GM15510 (cell line): ENCODE data around the gene TNFRSF8.

Experiments
- POLR2A ChIP-seq: IDR thresholded peaks from 3 replicates; pipeline ENCODE4 v1.6.1; 2011; ENCODE audit warnings: borderline replicate concordance; ENCODE audit not compliant: insufficient read length; ENCODE audit errors: extremely low read depth

Gene TNFRSF8

DNA sequence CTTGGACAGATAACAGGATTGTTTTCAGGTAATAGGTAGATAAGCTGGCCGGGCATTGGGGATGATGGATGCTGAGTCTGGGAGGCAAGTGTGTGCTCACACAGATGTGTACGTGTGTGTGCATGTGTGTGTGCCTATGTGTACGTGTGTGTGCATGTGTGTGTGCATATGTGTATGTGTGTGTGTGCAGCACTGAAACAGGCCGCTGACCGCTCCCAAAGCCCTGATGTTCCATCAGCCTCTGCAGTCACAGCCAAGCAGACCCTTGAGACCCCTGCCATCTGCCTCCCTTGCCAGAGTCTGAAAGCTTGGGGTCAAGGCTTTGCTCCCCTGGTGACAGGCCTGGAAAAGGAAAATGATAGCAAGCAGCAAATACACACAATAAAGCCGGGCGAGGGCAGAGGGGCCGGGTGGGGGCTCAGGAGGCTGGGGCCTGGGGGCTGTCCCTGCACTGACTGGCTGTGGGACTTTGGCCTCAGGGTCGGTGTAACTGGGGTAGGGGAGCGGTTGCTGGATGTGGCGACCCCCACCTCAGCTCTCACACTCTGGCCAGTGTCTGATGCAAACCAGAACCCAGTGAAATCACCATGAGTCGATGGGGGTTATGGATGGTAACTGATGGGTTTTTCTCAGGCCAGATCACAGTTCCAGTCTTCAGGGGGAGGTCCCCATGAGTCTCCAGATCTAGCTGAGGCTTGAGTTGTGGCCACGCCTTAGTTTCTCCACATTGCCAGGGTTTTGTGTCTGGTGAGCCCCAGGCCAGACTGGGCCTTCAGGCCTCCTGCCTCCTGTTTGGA lies 9.2 kb upstream of the TNFRSF8 start:
- peak; percentile 20 for TF ChIP-seq POLR2A

GRCh38 chr1:12055259-12055658 lies 7.8 kb upstream of the TNFRSF8 start:
- TF ChIP-seq POLR2A: no peak

GRCh38 chr1:12056331-12056841 lies 6.7 kb upstream of the TNFRSF8 start:
- TF ChIP-seq POLR2A: no peak

- no peak for TF ChIP-seq POLR2A
Observed at GRCh38 chr1:12057382-12057781, 5.7 kb upstream of the TNFRSF8 start.

- TF ChIP-seq POLR2A: no peak
Observed at GRCh38 chr1:12057940-12058687, 5.0 kb upstream of the TNFRSF8 start.

DNA sequence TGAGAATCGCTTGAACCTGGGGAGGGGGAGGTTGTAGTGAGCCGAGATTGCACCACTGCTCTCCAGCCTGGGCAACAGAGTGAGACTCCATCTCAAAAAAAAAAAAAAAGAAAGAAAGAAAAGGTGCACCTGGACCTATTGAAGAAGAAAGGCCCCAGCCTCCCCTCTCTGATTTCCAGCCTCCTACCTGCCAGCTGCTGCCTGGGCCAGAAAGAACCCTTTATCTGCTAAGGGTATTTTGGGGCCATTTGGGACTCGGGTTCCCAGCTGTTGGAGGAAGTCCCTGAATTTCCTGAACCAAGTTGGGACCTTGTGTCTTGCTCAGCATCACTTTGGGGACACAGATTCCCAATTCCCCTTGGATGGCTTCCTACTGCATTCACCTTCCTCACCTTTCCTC lies 3.9 kb upstream of the TNFRSF8 start:
- no peak for TF ChIP-seq POLR2A

DNA sequence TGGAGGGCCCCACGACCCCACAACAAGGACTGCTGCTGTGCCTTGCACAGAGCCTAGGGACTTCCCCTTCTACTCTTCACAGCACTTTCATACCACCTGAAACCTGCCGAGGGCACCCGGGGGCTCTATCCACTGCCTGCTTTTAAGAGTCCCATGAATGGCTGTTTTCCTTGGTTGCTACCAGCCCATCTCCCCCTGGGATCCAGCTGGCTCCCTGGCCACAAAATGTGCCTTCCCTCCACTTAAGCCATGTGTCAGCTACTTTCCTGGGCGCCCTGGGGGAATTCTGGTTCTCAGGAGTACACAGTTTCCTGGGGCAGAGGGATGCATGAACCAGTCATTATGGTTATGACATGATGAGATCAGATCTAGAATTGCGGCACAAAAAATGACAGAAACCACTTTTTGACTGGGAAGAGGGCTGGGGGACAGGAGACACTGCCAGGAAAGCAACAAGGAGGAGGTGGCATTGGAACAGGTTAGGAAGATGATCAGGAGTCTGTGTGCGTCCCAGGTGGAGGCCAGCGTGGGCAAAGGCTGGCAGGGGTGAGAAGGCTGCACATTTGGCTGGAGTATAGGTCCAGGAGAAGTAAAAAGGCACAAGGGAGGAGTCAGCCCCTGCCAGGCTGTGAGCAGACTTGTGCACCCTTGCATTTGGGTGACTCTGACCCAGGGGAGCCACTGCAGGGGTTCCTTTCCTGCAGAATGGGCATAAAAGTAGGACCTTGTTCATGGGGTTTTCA lies 3.2 kb upstream of the TNFRSF8 start:
- TF ChIP-seq POLR2A: no peak

GRCh38 chr1:12060500-12060899 lies 2.6 kb upstream of the TNFRSF8 start:
- no peak for TF ChIP-seq POLR2A

- TF ChIP-seq POLR2A: no peak
Observed at GRCh38 chr1:12064073-12064969, 1.2 kb downstream of the TNFRSF8 start.

DNA sequence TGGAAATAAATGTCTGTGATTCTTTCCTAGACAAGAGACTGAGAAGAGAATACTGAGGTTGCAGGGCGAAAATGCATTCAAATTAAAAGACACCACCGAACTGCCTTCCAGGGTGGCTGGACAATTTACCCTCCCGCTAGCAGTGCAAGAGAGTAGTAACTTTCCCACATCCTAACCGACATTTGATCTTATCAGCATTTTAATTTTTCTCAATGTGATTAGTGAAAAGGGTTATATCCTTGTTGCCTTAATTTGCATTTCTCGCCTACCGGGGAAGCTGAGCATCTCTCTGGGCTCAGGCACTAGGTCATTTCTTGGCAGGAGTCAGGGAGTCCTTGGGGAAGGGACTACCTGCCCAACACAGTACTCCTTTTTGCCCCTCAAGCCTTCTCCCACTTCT lies 2.8 kb downstream of the TNFRSF8 start:
- peak; percentile 15 for TF ChIP-seq POLR2A

DNA sequence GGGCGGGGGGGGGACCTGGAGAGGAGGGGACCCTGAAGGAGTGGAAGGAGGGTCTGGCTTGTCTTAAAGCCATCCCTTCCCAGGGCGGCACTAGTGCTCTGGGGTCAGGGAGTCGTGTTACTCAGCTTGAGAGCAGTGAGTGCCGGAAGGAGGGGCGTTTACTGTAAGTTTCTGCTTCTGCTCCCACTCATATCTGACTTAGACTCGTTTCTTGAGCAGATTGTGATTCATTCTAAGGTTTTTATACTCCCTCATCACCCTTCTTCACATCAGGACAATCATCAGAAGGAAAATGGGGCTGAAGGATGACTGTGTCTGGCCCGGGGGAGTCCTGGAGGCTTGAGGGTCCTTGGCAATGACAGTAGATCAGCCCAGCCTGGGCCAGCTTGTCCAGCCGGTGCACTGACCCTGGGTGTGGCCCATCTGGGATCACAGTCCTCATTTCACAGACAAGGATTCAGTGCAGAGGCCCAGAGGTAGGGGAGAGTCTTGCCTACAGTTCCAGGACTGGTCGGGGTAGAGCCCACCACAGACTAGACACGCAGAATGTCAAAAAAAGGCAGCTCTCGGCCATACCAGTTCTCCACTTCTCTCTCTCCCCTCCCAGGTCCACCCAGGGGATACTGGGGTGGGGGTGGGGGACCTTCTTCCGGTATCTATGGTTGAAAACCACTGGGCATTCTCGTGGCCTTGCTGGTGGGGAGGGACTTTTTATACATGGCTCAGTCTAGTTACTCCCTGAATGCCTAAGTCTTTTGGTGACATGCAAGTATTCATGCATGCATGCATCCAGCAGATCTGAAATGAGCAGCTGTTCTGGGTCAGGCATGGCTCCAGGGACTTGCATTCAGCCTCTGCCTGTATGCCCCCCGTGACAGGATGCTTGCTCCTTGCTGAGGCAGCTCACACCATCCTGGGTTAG lies 5.1 kb downstream of the TNFRSF8 start:
- TF ChIP-seq POLR2A: peak; percentile 35

- TF ChIP-seq POLR2A: peak; percentile 10
Observed at GRCh38 chr1:12069623-12070244, 6.6 kb downstream of the TNFRSF8 start.

GRCh38 chr1:12071892-12072291 lies 8.8 kb downstream of the TNFRSF8 start:
- no peak for TF ChIP-seq POLR2A

DNA sequence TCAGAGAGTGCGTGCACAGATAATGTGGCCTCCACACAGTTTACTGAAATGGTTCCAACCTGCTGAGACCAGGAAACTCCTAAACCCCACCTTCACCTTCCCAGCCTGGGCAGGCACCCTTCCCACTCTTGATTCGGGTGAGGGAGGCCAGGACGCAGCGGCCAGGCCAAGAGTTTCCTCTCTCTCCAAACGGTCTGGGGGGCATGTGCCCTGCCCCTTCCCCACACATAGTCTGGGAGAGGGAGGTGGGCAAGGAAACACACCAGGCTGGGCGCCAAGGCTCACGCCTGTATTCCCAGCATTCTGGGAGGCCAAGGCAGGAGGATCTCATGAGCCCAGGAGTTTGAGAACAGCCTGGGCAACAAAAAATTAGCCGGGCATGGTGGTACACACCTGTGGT lies 9.6 kb downstream of the TNFRSF8 start:
- no peak for TF ChIP-seq POLR2A
